Thoracic aorta (tissue), 2 donors: ENCODE data around the gene SAMD8. TPM values are rescaled to one million over a fixed set of nuclear protein-coding genes. Genes with fewer than 3 reads are reported as not detected.

ENCODE experiments used
- ATAC-seq: fragments of 150-250 bp; one replicate; pipeline ENCODE4 v1.8.0; 2017; ENCODE audit warnings: low read depth; ENCODE audit not compliant: insufficient number of reproducible peaks, low FRiP score
- DNase-seq: peaks from one replicate; pipeline ENCODE4 v3.0.0-alpha.2; 2020; ENCODE audit warnings: low spot score
- H3K27ac ChIP-seq, 2 donors: fragments of 200-600 bp; sonication (generic); 1 replicate in 1 of 2; 2 replicates in 1 of 2; pipeline ENCODE4 v1.5.1; 2016; ENCODE audit warnings: mild to moderate bottlenecking in 2 of 2, moderate library complexity in 2 of 2
- H3K27me3 ChIP-seq: fragments of 200-600 bp; sonication (generic); replicated peaks from 2 replicates; pipeline ENCODE4 v1.6.0; 2016; ENCODE audit warnings: mild to moderate bottlenecking; ENCODE audit not compliant: insufficient read depth
- H3K36me3 ChIP-seq: fragments of 200-600 bp; sonication (generic); one replicate; pipeline ENCODE4 v1.5.1; 2016
- H3K4me1 ChIP-seq, 2 donors: fragments of 200-600 bp; sonication (generic); 1 replicate in 1 of 2; 2 replicates in 1 of 2; pipeline versions ENCODE4 v1.5.1 to v1.6.0; 2016; ENCODE audit warnings: low read depth in 2 of 2, mild to moderate bottlenecking in 1 of 2; ENCODE audit not compliant: control insufficient read depth in 1 of 2
- H3K4me3 ChIP-seq: fragments of 200-600 bp; sonication (generic); 2 replicates; pipeline ENCODE4 v1.5.1; 2016; ENCODE audit warnings: mild to moderate bottlenecking
- H3K9me3 ChIP-seq: fragments of 200-600 bp; sonication (generic); 2 replicates; pipeline ENCODE4 v1.5.1; 2016
- CTCF ChIP-seq: fragments of 200-600 bp; sonication (generic); IDR thresholded peaks from one replicate; pipeline ENCODE4 v1.5.1; 2019; ENCODE audit warnings: antibody characterized with exemption
- total RNA-seq, 2 donors: library from RNA; depleted of rRNA; stranded (reverse); fragments of >200 nt; gene quantifications; one replicate each; pipeline versions ENCODE4 v1.1.0 to v1.2.3, GENCODE V29; 2016

The SAMD8 gene
- total RNA-seq, 2 donors from 2014 or later, result 22.7 to 51.5 TPM

- no peak for DNase-seq
- H3K27ac ChIP-seq, result peak overlapping the region; percentile 97 to 99
- H3K4me1 ChIP-seq, result peaks cover 10 to 28% of the 10 kb centered on the region in 2 donors
- no peak for TF ChIP-seq CTCF
- peaks cover under 1% of the 10 kb centered on the region for H3K36me3 ChIP-seq
- H3K9me3 ChIP-seq, result no peaks in the 10 kb centered on the region
- H3K27me3 ChIP-seq, result no peaks in the 10 kb centered on the region
- ATAC-seq, result peak; percentile 17
- H3K4me3 ChIP-seq, result peak overlapping the region; percentile 93
Measured at GRCh38 chr10:75209086-75209920, 97.8 kb downstream of the SAMD8 start.

GRCh38 chr10:75209921-75210281 lies 98.4 kb downstream of the SAMD8 start:
- peaks cover 10 to 28% of the 10 kb centered on the region in 2 donors for H3K4me1 ChIP-seq

GRCh38 chr10:75210282-75211006 lies 99.0 kb downstream of the SAMD8 start, which contains the start of gene VDAC2:
VDAC2 (plus strand) TSS chr10:75210796; CDS start chr10:75211159, 363 bp downstream.
- Histone ChIP-seq H3K9me3 (no peaks in the 10 kb centered on the region), H3K27ac (peak within 1 kb of the TSS; percentile 97 to 99), H3K4me3 (peak within 1 kb of the TSS; percentile 93), H3K27me3 (no peaks in the 10 kb centered on the region), H3K36me3 (peaks cover 8% of the 10 kb centered on the region), H3K4me1 (peaks cover 11 to 28% of the 10 kb centered on the region in 2 donors)
- DNase-seq (peak; percentile 57), ATAC-seq (peak; percentile 89)
- no peak for TF ChIP-seq CTCF

More at GRCh38 chr10:75209921-75210281, 98.4 kb downstream of the SAMD8 start:
- DNase-seq, result peak; percentile 43
- Histone ChIP-seq H3K4me3 (peak overlapping the region; percentile 93), H3K27ac (peak overlapping the region; percentile 97 to 99), H3K36me3 (peaks cover 6% of the 10 kb centered on the region), H3K9me3 (no peaks in the 10 kb centered on the region), H3K27me3 (no peaks in the 10 kb centered on the region)
- TF ChIP-seq CTCF, result no peak
- peak; percentile 84 for ATAC-seq

GRCh38 chr10:75211007-75211691 lies 99.7 kb downstream of the SAMD8 start:
- no peak for TF ChIP-seq CTCF
- ATAC-seq (no peak), DNase-seq (no peak)
- Histone ChIP-seq H3K4me1 (peaks cover 14 to 35% of the 10 kb centered on the region in 2 donors), H3K36me3 (peaks cover 13% of the 10 kb centered on the region), H3K9me3 (no peaks in the 10 kb centered on the region), H3K27me3 (no peaks in the 10 kb centered on the region), H3K4me3 (peak overlapping the region; percentile 93), H3K27ac (peak overlapping the region; percentile 97 to 99)
